GM23338 (cell line): ENCODE data around the gene CPSF7. TPM values are rescaled to one million over a fixed set of nuclear protein-coding genes. Genes with fewer than 3 reads are reported as not detected.

Experiments used
- ATAC-seq: fragments of 200-7000 bp; cut with Tn5 transposase; 3 replicates; pipeline ENCODE4 v1.9.1; 2020
- DNase-seq: peaks from one replicate; pipeline ENCODE4 v3.0.0-alpha.2; 2015; ENCODE audit warnings: low spot score
- H2AFZ ChIP-seq: fragments of 200-600 bp; sonication (generic); 2 replicates; pipeline ENCODE4 v1.8.0; 2016; ENCODE audit warnings: antibody characterized with exemption, mild to moderate bottlenecking, moderate library complexity
- H3F3A ChIP-seq: fragments of 200-600 bp; sonication (generic); replicated peaks from 2 replicates; pipeline ENCODE4 v1.8.0; 2017; ENCODE audit warnings: antibody characterized with exemption, mixed run types, low read depth
- H3K27ac ChIP-seq: fragments of 200-600 bp; sonication (generic); 2 replicates; pipeline ENCODE4 v1.6.1; 2016; ENCODE audit warnings: low read depth
- H3K27me3 ChIP-seq: fragments of 200-600 bp; sonication (generic); 2 replicates; pipeline ENCODE4 v1.8.0; 2016; ENCODE audit warnings: mild to moderate bottlenecking, mixed run types, moderate library complexity; ENCODE audit not compliant: insufficient read depth
- H3K36me3 ChIP-seq: fragments of 200-600 bp; sonication (generic); 2 replicates; pipeline ENCODE4 v1.8.0; 2016; ENCODE audit warnings: mild to moderate bottlenecking; ENCODE audit not compliant: insufficient read depth
- H3K4me1 ChIP-seq: fragments of 200-600 bp; sonication (generic); 2 replicates; pipeline ENCODE4 v1.8.0; 2016; ENCODE audit warnings: mild to moderate bottlenecking, moderate library complexity; ENCODE audit not compliant: insufficient read depth
- H3K4me2 ChIP-seq: fragments of 200-600 bp; sonication (generic); 2 replicates; pipeline ENCODE4 v1.7.1; 2017; ENCODE audit warnings: mixed run types
- H3K4me3 ChIP-seq: fragments of 200-600 bp; sonication (generic); 2 replicates; pipeline ENCODE4 v1.6.1; 2016; ENCODE audit warnings: mixed run types
- H3K79me2 ChIP-seq: fragments of 200-600 bp; sonication (generic); replicated peaks from 2 replicates; pipeline ENCODE4 v1.8.0; 2017; ENCODE audit warnings: mild to moderate bottlenecking; ENCODE audit not compliant: insufficient read depth
- H3K9me2 ChIP-seq: fragments of 200-600 bp; sonication (generic); 2 replicates; pipeline ENCODE4 v1.8.0; 2017; ENCODE audit not compliant: insufficient read depth
- H4K20me1 ChIP-seq: fragments of 200-600 bp; sonication (generic); replicated peaks from 2 replicates; pipeline ENCODE4 v1.8.0; 2017; ENCODE audit warnings: mild to moderate bottlenecking; ENCODE audit not compliant: insufficient read depth
- H3K27ac Mint-ChIP-seq: 2 replicates; pipeline ENCODE4 v1.8.0; 2020; ENCODE audit warnings: inconsistent platforms, mild to moderate bottlenecking, moderate library complexity, mixed read lengths
- H3K27me3 Mint-ChIP-seq: 3 replicates; pipeline ENCODE4 v1.8.0; 2022; ENCODE audit warnings: low read depth, mild to moderate bottlenecking, moderate library complexity, mixed read lengths, inconsistent platforms; ENCODE audit not compliant: insufficient read depth, poor library complexity
- H3K36me3 Mint-ChIP-seq: 3 replicates; pipeline ENCODE4 v1.8.0; 2021; ENCODE audit warnings: low read depth, mild to moderate bottlenecking, inconsistent platforms, moderate library complexity, mixed read lengths
- H3K4me1 Mint-ChIP-seq: 3 replicates; pipeline ENCODE4 v1.8.0; 2020; ENCODE audit warnings: mild to moderate bottlenecking, inconsistent platforms, mixed read lengths
- H3K4me3 Mint-ChIP-seq: 3 replicates; pipeline ENCODE4 v1.8.0; 2021; ENCODE audit warnings: moderate library complexity, mild to moderate bottlenecking, inconsistent platforms, mixed read lengths
- H3K9me3 Mint-ChIP-seq: 3 replicates; pipeline ENCODE4 v1.8.0; 2020; ENCODE audit warnings: moderate library complexity, mild to moderate bottlenecking, inconsistent platforms, mixed read lengths
- CREB1 ChIP-seq: fragments of 250-450 bp; sonication (Bioruptor Pico); IDR thresholded peaks from 2 replicates; pipeline ENCODE4 v1.5.0; 2020; ENCODE audit warnings: low read depth, mild to moderate bottlenecking, moderate library complexity
- CTCF ChIP-seq, 2 experiments: fragments of 200-600 bp in 1 of 2; sonication (generic) in 1 of 2; conservative IDR thresholded peaks; 2 replicates each; pipeline versions ENCODE4 v1.5.1 to v1.6.1; 2016 to 2017; ENCODE audit warnings: antibody characterized with exemption in 2 of 2, low read depth in 2 of 2, mild to moderate bottlenecking in 2 of 2, moderate library complexity in 1 of 2
- ETS1 ChIP-seq: IDR thresholded peaks from 2 replicates; pipeline ENCODE4 v1.6.1; 2016; ENCODE audit warnings: antibody characterized with exemption
- EZH2phosphoT487 ChIP-seq: fragments of 200-600 bp; sonication (generic); IDR thresholded peaks from one replicate; pipeline ENCODE4 v1.8.1; 2018; ENCODE audit warnings: antibody characterized with exemption; ENCODE audit not compliant: unreplicated experiment
- JUNB ChIP-seq: IDR thresholded peaks from one replicate; pipeline ENCODE4 v1.6.1; 2016; ENCODE audit warnings: antibody characterized with exemption; ENCODE audit not compliant: unreplicated experiment
- POLR2AphosphoS5 ChIP-seq: IDR thresholded peaks from 2 replicates; pipeline ENCODE4 v1.6.1; 2016; ENCODE audit warnings: antibody characterized with exemption, low read depth
- REST ChIP-seq: IDR thresholded peaks from one replicate; pipeline ENCODE4 v1.6.1; 2018; ENCODE audit warnings: antibody characterized with exemption; ENCODE audit not compliant: unreplicated experiment
- long read RNA-seq: library from polyadenylated mRNA; unstranded; transcript quantifications from one replicate; pipeline ENCODE4 v2.0.0, GENCODE V29; 2020; ENCODE audit not compliant: unreplicated experiment
- polyA plus RNA-seq: library from polyadenylated mRNA; unstranded; fragments of >200 nt; fragmentation: Nextera tagmentation; extraction: Ambion mirVana; gene quantifications from 2 replicates; pipeline ENCODE4 v1.2.1, GENCODE V29; 2016
- total RNA-seq: library from RNA; depleted of rRNA; stranded (reverse); fragments of >200 nt; shearing (Covaris generic); gene quantifications from 2 replicates; pipeline ENCODE4 v1.2.3, GENCODE V29; 2014; rRNA removed

The CPSF7 gene
- 60.6 and 72.0 TPM in 2 replicates for total RNA-seq
- 27.4 and 30.6 TPM in 2 replicates for polyA plus RNA-seq
- long read RNA-seq, partial matches to known transcripts = 1 of 8 reads
- long read RNA-seq, other reads (novel, unspliced or antisense) = 5 of 8 reads

- peaks cover 38% of the 10 kb centered on the region for H4K20me1 ChIP-seq
- H3K36me3 Mint-ChIP-seq = peaks cover 51% of the 10 kb centered on the region
- H3K27me3 ChIP-seq = no peaks in the 10 kb centered on the region
- H3K4me3 ChIP-seq = peak within 1 kb of the TSS; percentile 82
- ATAC-seq (peak; percentile 93), DNase-seq (peak; percentile 98)
- no peaks in the 10 kb centered on the region; the same call in 2 of the 3 replicates for H3K9me3 Mint-ChIP-seq
- H3K79me2 ChIP-seq = peaks cover 91% of the 10 kb centered on the region
- H3K27me3 Mint-ChIP-seq = peaks cover 13% of the 10 kb centered on the region
- peak within 1 kb of the TSS; percentile 95; the same call in 1 of the 2 replicates for H2AFZ ChIP-seq
- H3K27ac Mint-ChIP-seq = peak within 1 kb of the TSS; percentile 99
- H3K9me2 ChIP-seq = no peaks in the 10 kb centered on the region
- H3K4me3 Mint-ChIP-seq = peak within 1 kb of the TSS; percentile 98
- peak within 1 kb of the TSS; percentile 99 for H3K27ac ChIP-seq
- H3K4me1 Mint-ChIP-seq = peaks cover 15% of the 10 kb centered on the region
- peaks cover 17% of the 10 kb centered on the region for H3K4me1 ChIP-seq
- H3K36me3 ChIP-seq = peaks cover 44% of the 10 kb centered on the region
- H3K4me2 ChIP-seq = peak within 1 kb of the TSS; percentile 88
- TF ChIP-seq ETS1 (peak; percentile 80), REST (peak; percentile 6), POLR2AphosphoS5 (peak; percentile 87), JUNB (no peak), CREB1 (CRISPR knock-in tag) (peak; percentile 91)
- H3F3A ChIP-seq = peaks cover 49% of the 10 kb centered on the region
Measured at GRCh38 chr11:61429691-61430582, at the start of gene CPSF7, which contains the start of gene SDHAF2. TSS of gene CPSF7 (minus strand) at chr11:61429975. CDS start at chr11:61429235, 740 bp downstream. TSS of gene SDHAF2 (plus strand) at chr11:61430124. CDS start at chr11:61430147, 23 bp downstream.

- H3K4me3 ChIP-seq = 0 out of 2 replicates have a peak overlapping the region, but pooled peaks have one; percentile 16
- H3K79me2 ChIP-seq = no peaks in the 10 kb centered on the region
- H2AFZ ChIP-seq = peak overlapping the region; percentile 69; the same call in 1 of the 2 replicates
- Mint-ChIP-seq H3K4me1 (peaks cover 27% of the 10 kb centered on the region), H3K36me3 (peaks cover 2% of the 10 kb centered on the region; the same call in 2 of the 3 replicates), H3K27ac (no peak overlapping the region), H3K27me3 (peaks cover 8% of the 10 kb centered on the region), H3K9me3 (no peaks in the 10 kb centered on the region), H3K4me3 (no peak overlapping the region)
- no peaks in the 10 kb centered on the region for H3K27me3 ChIP-seq
- peak; percentile 50 for ATAC-seq
- 0 out of 2 replicates have a peak, but pooled peaks cover 2% of the 10 kb centered on the region for H4K20me1 ChIP-seq
- no peak overlapping the region for H3K27ac ChIP-seq
- 0 out of 2 replicates have a peak, but pooled peaks cover 6% of the 10 kb centered on the region for H3F3A ChIP-seq
- peak; percentile 82 for DNase-seq
- peaks cover 14% of the 10 kb centered on the region for H3K4me1 ChIP-seq
- TF ChIP-seq EZH2phosphoT487 (no peak), CTCF (conservative IDR thresholded peaks at IDR 0.05; ENCODE audit: low read depth in 2 of 2) (peak; percentile 94)
- H3K9me2 ChIP-seq = no peaks in the 10 kb centered on the region
- peak overlapping the region; percentile 65; the same call in 1 of the 2 replicates for H3K4me2 ChIP-seq
- H3K36me3 ChIP-seq = no peaks in the 10 kb centered on the region
Measured at GRCh38 chr11:61477727-61478148, 48.0 kb upstream of the CPSF7 start.
